ENCODE data around the gene SGF29.
"Not testable (repeated sequence)": the region's sequence is repeated elsewhere in the genome, so short reads cannot be mapped to it uniquely, and the experiment has no call there.

Gene SGF29

GRCh38 chr16:28609631-28610594, 56.2 kb downstream of the SGF29 start, which contains the start of gene SULT1A1:
TSS of gene SULT1A1 (minus strand) at chr16:28610044. CDS start at chr16:28608855, 1,189 bp downstream.
- Histone ChIP-seq H3K4me3 (ENCODE audit: low read depth, low read length) (peak within 1 kb of the TSS; percentile 39), H3K27me3 (ENCODE audit: insufficient read depth, low read depth, severe bottlenecking) (no peaks in the 10 kb centered on the region), H3K36me3 (no peaks in the 10 kb centered on the region), H3K27ac (peak within 1 kb of the TSS; percentile 67), H3K9me3 (ENCODE audit: severe bottlenecking) (no peaks in the 10 kb centered on the region)
- TF ChIP-seq CTCF (IDR thresholded peaks at IDR 0.05; ENCODE audit: low read depth, low read length): no peak
- DNase-seq: peak; percentile 78

GRCh38 chr16:28610595-28611191, 57.0 kb downstream of the SGF29 start:
- H3K36me3 ChIP-seq: no peaks in the 10 kb centered on the region
- DNase-seq: no peak
- H3K27me3 ChIP-seq (ENCODE audit: insufficient read depth, low read depth, severe bottlenecking): no peaks in the 10 kb centered on the region
- H3K27ac ChIP-seq: peak overlapping the region; percentile 67
- H3K9me3 ChIP-seq (ENCODE audit: severe bottlenecking): no peaks in the 10 kb centered on the region
- H3K4me3 ChIP-seq (ENCODE audit: low read depth, low read length): no peak overlapping the region
- no peak for TF ChIP-seq CTCF (IDR thresholded peaks at IDR 0.05; ENCODE audit: low read depth, low read length)

- H3K9me3 ChIP-seq (ENCODE audit: severe bottlenecking); DNase-seq; H3K27me3 ChIP-seq (ENCODE audit: insufficient read depth, low read depth, severe bottlenecking); H3K27ac ChIP-seq; H3K36me3 ChIP-seq; H3K4me3 ChIP-seq (ENCODE audit: low read depth, low read length): not testable (repeated sequence)
These were observed 58.9 kb downstream of the SGF29 start for GRCh38 chr16:28612359-28613280.

- H3K36me3 ChIP-seq; DNase-seq; H3K4me3 ChIP-seq (ENCODE audit: low read depth, low read length); H3K9me3 ChIP-seq (ENCODE audit: severe bottlenecking); H3K27me3 ChIP-seq (ENCODE audit: insufficient read depth, low read depth, severe bottlenecking); H3K27ac ChIP-seq: not testable (repeated sequence)
These were observed 60.2 kb downstream of the SGF29 start for GRCh38 chr16:28613912-28614311.

GRCh38 chr16:28614561-28614960, 60.8 kb downstream of the SGF29 start:
- H3K4me3 ChIP-seq (ENCODE audit: low read depth, low read length); DNase-seq; H3K27me3 ChIP-seq (ENCODE audit: insufficient read depth, low read depth, severe bottlenecking); H3K9me3 ChIP-seq (ENCODE audit: severe bottlenecking); H3K36me3 ChIP-seq; H3K27ac ChIP-seq: not testable (repeated sequence)

- H3K27ac ChIP-seq; H3K4me3 ChIP-seq (ENCODE audit: low read depth, low read length); H3K9me3 ChIP-seq (ENCODE audit: severe bottlenecking); H3K27me3 ChIP-seq (ENCODE audit: insufficient read depth, low read depth, severe bottlenecking); H3K36me3 ChIP-seq: not testable (repeated sequence)
- peak; percentile 82 for DNase-seq
- TF ChIP-seq CTCF (IDR thresholded peaks at IDR 0.05; ENCODE audit: low read depth, low read length): peak; percentile 70
These were observed 61.9 kb downstream of the SGF29 start for GRCh38 chr16:28615486-28616223.

- not testable (repeated sequence) for H3K27me3 ChIP-seq (ENCODE audit: insufficient read depth, low read depth, severe bottlenecking); H3K27ac ChIP-seq; H3K4me3 ChIP-seq (ENCODE audit: low read depth, low read length); H3K36me3 ChIP-seq; DNase-seq; H3K9me3 ChIP-seq (ENCODE audit: severe bottlenecking)
These were observed 62.5 kb downstream of the SGF29 start for GRCh38 chr16:28616224-28616577.
